HTERT RPE-1 (cell line): ENCODE data around the gene FOS.

Experiments
- in situ Hi-C: fragments of 300-500 bp; cut with MboI; formaldehyde crosslinking; loops from 4 replicates; pipeline ENCODE4 v1.14.3; 2020; ENCODE audit warnings: low sequenced_read_pairs

Gene FOS

GRCh38 chr14:75249958-75250336 is 28.7 kb upstream of the FOS start:
- in situ Hi-C loops = no loop called here

- in situ Hi-C loops = no loop called here
Observed at GRCh38 chr14:75250800-75251199, 27.8 kb upstream of the FOS start.

- in situ Hi-C loops = no loop called here
Observed at GRCh38 chr14:75252254-75252837, 26.3 kb upstream of the FOS start.

GRCh38 chr14:75254381-75254822 is 24.2 kb upstream of the FOS start:
- in situ Hi-C loops = no loop called here

GRCh38 chr14:75254901-75255584 is 23.6 kb upstream of the FOS start:
- in situ Hi-C loops = no loop called here

- in situ Hi-C loops = no loop called here
Observed at GRCh38 chr14:75258079-75258802, 20.4 kb upstream of the FOS start.

GRCh38 chr14:75258803-75259509 is 19.7 kb upstream of the FOS start:
- in situ Hi-C loops = no loop called here

GRCh38 chr14:75259510-75259855 is 19.1 kb upstream of the FOS start:
- in situ Hi-C loops = no loop called here

- in situ Hi-C loops = no loop called here
Observed at GRCh38 chr14:75260025-75260763, 18.4 kb upstream of the FOS start.

GRCh38 chr14:75261820-75262219 is 16.8 kb upstream of the FOS start:
- in situ Hi-C loops = no loop called here

GRCh38 chr14:75262641-75263040 is 16.0 kb upstream of the FOS start:
- in situ Hi-C loops = no loop called here

- in situ Hi-C loops = no loop called here
Observed at GRCh38 chr14:75264036-75264435, 14.6 kb upstream of the FOS start.

- in situ Hi-C loops = no loop called here
Observed at GRCh38 chr14:75267141-75267721, 11.4 kb upstream of the FOS start.

- in situ Hi-C loops = no loop called here
Observed at GRCh38 chr14:75268633-75269550, 9.7 kb upstream of the FOS start.

GRCh38 chr14:75271514-75271913 is 7.1 kb upstream of the FOS start:
- in situ Hi-C loops = no loop called here

- in situ Hi-C loops = no loop called here
Observed at GRCh38 chr14:75273272-75274049, 5.2 kb upstream of the FOS start.

GRCh38 chr14:75274050-75274898 is 4.4 kb upstream of the FOS start:
- in situ Hi-C loops = no loop called here
